K562 (cell line): ENCODE measurements around the gene NTN3. TPM values are rescaled to one million over a fixed set of nuclear protein-coding genes. Genes with fewer than 3 reads are reported as not detected.
A peak's percentile ranks its signal among the peaks of the same experiment; 100 is the strongest.

Experiments
- CBFA2T2 ChIP-seq: fragments of 450-650 bp; conservative IDR thresholded peaks from 2 replicates; pipeline ENCODE4 v1.6.1; 2017; ENCODE audit warnings: mild to moderate bottlenecking
- HSF4 ChIP-seq: fragments of 250-450 bp; sonication (Bioruptor Pico); IDR thresholded peaks from 2 replicates; pipeline ENCODE4 v2.1.2; 2022; ENCODE audit warnings: mild to moderate bottlenecking, moderate library complexity, borderline replicate concordance
- ID3 ChIP-seq, 2 experiments: fragments of 250-450 bp in 1 of 2; fragments of 450-650 bp in 1 of 2; sonication (Bioruptor Pico) in 1 of 2; IDR thresholded peaks; 2 replicates each; pipeline versions ENCODE4 v1.6.1 to v1.8.0; 2016 to 2021; ENCODE audit warnings: mild to moderate bottlenecking in 2 of 2, moderate library complexity in 2 of 2, missing compliant biosample characterization in 1 of 2, missing genetic modification characterization in 1 of 2
- IRF1 ChIP-seq: sonication (generic); formaldehyde crosslinking; IDR thresholded peaks from 2 replicates; pipeline ENCODE4 v1.8.0; 2022; ENCODE audit warnings: missing genetic modification reagents, mild to moderate bottlenecking, borderline replicate concordance
- NR2C2 ChIP-seq, 2 experiments: fragments of 200-800 bp in 1 of 2; sonication (Bioruptor generic) in 1 of 2; sonication (generic) in 1 of 2; formaldehyde crosslinking in 1 of 2; IDR thresholded peaks; 2 replicates each; pipeline versions ENCODE4 v1.6.1 to v1.8.0; 2016 to 2022; ENCODE audit warnings: mild to moderate bottlenecking in 1 of 2, missing compliant biosample characterization in 1 of 2, missing genetic modification characterization in 1 of 2, missing genetic modification reagents in 1 of 2
- ZNF143 ChIP-seq: sonication (generic); formaldehyde crosslinking; IDR thresholded peaks from 2 replicates; pipeline ENCODE4 v1.9.0; 2022; ENCODE audit warnings: mild to moderate bottlenecking, missing genetic modification reagents
- ZNF263 ChIP-seq: sonication (generic); formaldehyde crosslinking; IDR thresholded peaks from 2 replicates; pipeline ENCODE4 v1.8.0; 2022; ENCODE audit warnings: mild to moderate bottlenecking, missing genetic modification reagents, borderline replicate concordance
- polyA plus RNA-seq, 8 experiments: library from polyadenylated mRNA; depleted of rRNA in 4 of 8; stranded (reverse) in 5 of 8; unstranded in 3 of 8; fragments of >200 nt; fragmentation: Nextera tagmentation in 2 of 8; fragmentation: Illumina TruSeq in 1 of 8; extraction: Ambion mirVana in 2 of 8; extraction: Trizol in 1 of 8; gene quantifications; 2 replicates each; pipeline versions ENCODE4 v1.2.1 to v1.2.3, GENCODE V29; 2011 to 2014; ENCODE audit warnings: inconsistent platforms in 1 of 8, missing spikeins in 1 of 8
- total RNA-seq, 7 experiments: library from RNA; depleted of rRNA in 6 of 7; stranded (reverse); fragments of >200 nt in 6 of 7; fragmentation: Illumina TruSeq in 2 of 7; extraction: Trizol in 2 of 7; gene quantifications; 2 replicates each; pipeline versions ENCODE4 v1.2.1 to v1.2.3, GENCODE V29; 2011 to 2021; ENCODE audit warnings: low replicate concordance in 1 of 7
- TF ChIP-seq, protein P1 (sequence below): fragments of 250-450 bp; sonication (Bioruptor Pico); IDR thresholded peaks from 2 replicates; pipeline ENCODE4 v1.9.0; 2021; ENCODE audit warnings: mild to moderate bottlenecking, inconsistent platforms
- TF ChIP-seq, protein P2 (sequence below): sonication (generic); formaldehyde crosslinking; IDR thresholded peaks from 2 replicates; pipeline ENCODE4 v1.8.1; 2023; ENCODE audit warnings: mild to moderate bottlenecking, missing genetic modification reagents
- TF ChIP-seq, protein P3 (sequence below): sonication (generic); formaldehyde crosslinking; IDR thresholded peaks from 2 replicates; pipeline ENCODE4 v1.8.0; 2023; ENCODE audit warnings: mild to moderate bottlenecking, missing genetic modification reagents

Gene NTN3
- total and polyA plus RNA-seq, 9 of the 15 experiments (the other 6 are each of a cell fraction or from before 2014, with no cell fraction given): not detected

- TF ChIP-seq ID3 (CRISPR knock-in tag; IDR thresholded peaks at IDR 0.05) (no peak), ID3 (tag; IDR thresholded peaks at IDR 0.05) (peak; percentile 48; the same call in 1 of the 2 replicates), IRF1 (CRISPR knock-in tag) (0 out of 2 replicates have a peak, but pooled peaks have one; percentile 41), HSF4 (0 out of 2 replicates have a peak, but pooled peaks have one; percentile 41), ZNF263 (peak; percentile 73; the same call in 1 of the 2 replicates), NR2C2 (CRISPR knock-in tag; IDR thresholded peaks at IDR 0.05) (no peak), NR2C2 (tag; IDR thresholded peaks at IDR 0.05) (peak; percentile 71; the same call in 1 of the 2 replicates), CBFA2T2 (no peak), ZNF143 (0 out of 2 replicates have a peak, but pooled peaks have one; percentile 61)
- TF ChIP-seq, protein P1, sequence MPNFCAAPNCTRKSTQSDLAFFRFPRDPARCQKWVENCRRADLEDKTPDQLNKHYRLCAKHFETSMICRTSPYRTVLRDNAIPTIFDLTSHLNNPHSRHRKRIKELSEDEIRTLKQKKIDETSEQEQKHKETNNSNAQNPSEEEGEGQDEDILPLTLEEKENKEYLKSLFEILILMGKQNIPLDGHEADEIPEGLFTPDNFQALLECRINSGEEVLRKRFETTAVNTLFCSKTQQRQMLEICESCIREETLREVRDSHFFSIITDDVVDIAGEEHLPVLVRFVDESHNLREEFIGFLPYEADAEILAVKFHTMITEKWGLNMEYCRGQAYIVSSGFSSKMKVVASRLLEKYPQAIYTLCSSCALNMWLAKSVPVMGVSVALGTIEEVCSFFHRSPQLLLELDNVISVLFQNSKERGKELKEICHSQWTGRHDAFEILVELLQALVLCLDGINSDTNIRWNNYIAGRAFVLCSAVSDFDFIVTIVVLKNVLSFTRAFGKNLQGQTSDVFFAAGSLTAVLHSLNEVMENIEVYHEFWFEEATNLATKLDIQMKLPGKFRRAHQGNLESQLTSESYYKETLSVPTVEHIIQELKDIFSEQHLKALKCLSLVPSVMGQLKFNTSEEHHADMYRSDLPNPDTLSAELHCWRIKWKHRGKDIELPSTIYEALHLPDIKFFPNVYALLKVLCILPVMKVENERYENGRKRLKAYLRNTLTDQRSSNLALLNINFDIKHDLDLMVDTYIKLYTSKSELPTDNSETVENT: peak; percentile 74; the same call in 1 of the 2 replicates
- TF ChIP-seq, protein P2, sequence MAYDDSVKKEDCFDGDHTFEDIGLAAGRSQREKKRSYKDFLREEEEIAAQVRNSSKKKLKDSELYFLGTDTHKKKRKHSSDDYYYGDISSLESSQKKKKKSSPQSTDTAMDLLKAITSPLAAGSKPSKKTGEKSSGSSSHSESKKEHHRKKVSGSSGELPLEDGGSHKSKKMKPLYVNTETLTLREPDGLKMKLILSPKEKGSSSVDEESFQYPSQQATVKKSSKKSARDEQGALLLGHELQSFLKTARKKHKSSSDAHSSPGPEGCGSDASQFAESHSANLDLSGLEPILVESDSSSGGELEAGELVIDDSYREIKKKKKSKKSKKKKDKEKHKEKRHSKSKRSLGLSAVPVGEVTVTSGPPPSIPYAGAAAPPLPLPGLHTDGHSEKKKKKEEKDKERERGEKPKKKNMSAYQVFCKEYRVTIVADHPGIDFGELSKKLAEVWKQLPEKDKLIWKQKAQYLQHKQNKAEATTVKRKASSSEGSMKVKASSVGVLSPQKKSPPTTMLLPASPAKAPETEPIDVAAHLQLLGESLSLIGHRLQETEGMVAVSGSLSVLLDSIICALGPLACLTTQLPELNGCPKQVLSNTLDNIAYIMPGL (CRISPR knock-in tag): 0 out of 2 replicates have a peak, but pooled peaks have one; percentile 22
- TF ChIP-seq, protein P3, sequence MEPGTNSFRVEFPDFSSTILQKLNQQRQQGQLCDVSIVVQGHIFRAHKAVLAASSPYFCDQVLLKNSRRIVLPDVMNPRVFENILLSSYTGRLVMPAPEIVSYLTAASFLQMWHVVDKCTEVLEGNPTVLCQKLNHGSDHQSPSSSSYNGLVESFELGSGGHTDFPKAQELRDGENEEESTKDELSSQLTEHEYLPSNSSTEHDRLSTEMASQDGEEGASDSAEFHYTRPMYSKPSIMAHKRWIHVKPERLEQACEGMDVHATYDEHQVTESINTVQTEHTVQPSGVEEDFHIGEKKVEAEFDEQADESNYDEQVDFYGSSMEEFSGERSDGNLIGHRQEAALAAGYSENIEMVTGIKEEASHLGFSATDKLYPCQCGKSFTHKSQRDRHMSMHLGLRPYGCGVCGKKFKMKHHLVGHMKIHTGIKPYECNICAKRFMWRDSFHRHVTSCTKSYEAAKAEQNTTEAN: no peak
Observed at GRCh38 chr16:2428784-2429033, 42.4 kb upstream of the NTN3 start (continued).
